ENCODE data around the gene MAPK8IP1. TPM values are rescaled to one million over a fixed set of nuclear protein-coding genes. Genes with fewer than 3 reads are reported as not detected.

MAPK8IP1 gene
- total and polyA plus RNA-seq, 2 donors from 2014 or later, result 15.7 to 24.8 TPM

DNA sequence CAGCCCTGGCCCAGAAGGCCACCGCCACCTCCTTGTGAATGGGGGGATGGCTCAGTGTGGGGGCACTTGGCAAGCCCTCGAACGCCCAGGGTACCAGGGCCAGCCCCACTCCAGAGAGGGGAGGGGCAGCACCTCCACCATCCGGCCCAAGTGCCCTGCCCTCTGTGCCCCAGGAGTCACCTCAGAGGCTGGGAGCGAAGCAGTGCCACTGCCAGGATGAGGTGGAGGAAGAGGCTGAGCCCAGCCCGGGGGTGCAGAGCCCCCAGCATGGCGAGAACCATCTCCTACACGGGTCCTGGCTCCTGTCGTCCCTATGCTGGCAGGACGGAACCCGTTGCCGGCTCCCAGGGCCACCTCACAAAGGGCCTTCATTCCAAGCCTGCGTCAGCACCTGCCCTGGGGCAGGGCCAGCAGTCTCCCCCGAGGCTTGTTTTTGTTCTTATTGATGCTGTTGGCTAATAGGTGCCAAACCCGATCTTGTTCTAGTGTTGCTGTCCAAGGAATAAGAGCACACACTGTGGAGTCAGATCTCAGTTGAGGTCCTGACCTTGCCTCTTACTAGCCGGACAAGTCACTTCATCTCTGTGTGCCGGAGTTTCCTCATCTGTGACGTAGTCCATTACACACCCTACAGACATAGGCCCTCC is 21.6 kb downstream of the MAPK8IP1 start, which contains the start of gene FREY1:
Gene FREY1 (minus strand): TSS at position 307 of the 647 bp plus-strand sequence. CDS start 26 bp downstream, at position 281.
- Histone ChIP-seq H3K4me3 (ENCODE audit: low read length in 3 of 3) (no peak within 1 kb of the TSS), H3K9me3 (ENCODE audit: control insufficient read depth in 2 of 3, insufficient read depth in 1 of 3, low read length in 3 of 3) (no peaks in the 10 kb centered on the region), H3K4me1 (ENCODE audit: control insufficient read depth in 2 of 3, insufficient read depth in 2 of 3, low read depth in 1 of 3, low read length in 3 of 3) (no peaks in the 10 kb centered on the region), H3K27ac (ENCODE audit: low read depth in 2 of 2, low read length in 2 of 2) (no peak within 1 kb of the TSS), H3K27me3 (ENCODE audit: control insufficient read depth, insufficient read depth, low read length) (no peaks in the 10 kb centered on the region), H3K36me3 (ENCODE audit: control insufficient read depth in 2 of 3, insufficient read depth in 3 of 3, low read length in 3 of 3) (peaks cover 0 to 6% (median 3%) of the 10 kb centered on the region in 3 donors), H3K9ac (ENCODE audit: low read length in 3 of 3) (no peak within 1 kb of the TSS)
- TF ChIP-seq, protein P1, sequence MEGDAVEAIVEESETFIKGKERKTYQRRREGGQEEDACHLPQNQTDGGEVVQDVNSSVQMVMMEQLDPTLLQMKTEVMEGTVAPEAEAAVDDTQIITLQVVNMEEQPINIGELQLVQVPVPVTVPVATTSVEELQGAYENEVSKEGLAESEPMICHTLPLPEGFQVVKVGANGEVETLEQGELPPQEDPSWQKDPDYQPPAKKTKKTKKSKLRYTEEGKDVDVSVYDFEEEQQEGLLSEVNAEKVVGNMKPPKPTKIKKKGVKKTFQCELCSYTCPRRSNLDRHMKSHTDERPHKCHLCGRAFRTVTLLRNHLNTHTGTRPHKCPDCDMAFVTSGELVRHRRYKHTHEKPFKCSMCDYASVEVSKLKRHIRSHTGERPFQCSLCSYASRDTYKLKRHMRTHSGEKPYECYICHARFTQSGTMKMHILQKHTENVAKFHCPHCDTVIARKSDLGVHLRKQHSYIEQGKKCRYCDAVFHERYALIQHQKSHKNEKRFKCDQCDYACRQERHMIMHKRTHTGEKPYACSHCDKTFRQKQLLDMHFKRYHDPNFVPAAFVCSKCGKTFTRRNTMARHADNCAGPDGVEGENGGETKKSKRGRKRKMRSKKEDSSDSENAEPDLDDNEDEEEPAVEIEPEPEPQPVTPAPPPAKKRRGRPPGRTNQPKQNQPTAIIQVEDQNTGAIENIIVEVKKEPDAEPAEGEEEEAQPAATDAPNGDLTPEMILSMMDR (IDR thresholded peaks at IDR 0.05; ENCODE audit: borderline replicate concordance, extremely low read depth, insufficient read depth), result no peak
- DNase-seq, result no peak
- FAIRE-seq, result no peak
- intact Hi-C loops (cut with DNase I), result no loop called here

DNA sequence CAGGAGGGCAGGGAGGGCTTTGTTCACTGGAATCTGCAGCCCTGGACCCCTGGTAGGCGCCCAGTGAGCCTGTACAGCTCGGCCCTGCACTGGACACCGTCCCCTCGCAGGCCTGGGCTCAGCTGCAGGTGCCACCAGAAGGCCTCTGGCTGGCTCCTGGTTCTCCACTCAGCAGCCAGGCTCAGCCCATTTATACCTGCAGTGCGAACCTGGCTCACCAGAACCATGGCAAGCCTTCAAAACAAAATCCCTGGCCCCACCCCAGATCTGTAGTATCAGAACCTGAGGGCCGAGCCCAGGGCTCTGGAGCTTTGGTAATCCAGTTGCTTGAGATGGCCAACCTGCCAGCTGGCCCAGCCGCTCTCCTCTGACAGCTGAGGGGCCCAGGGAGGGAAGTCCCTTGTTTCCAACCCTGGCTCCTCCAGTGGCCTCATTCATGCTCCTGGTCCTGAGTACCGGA is 22.5 kb downstream of the MAPK8IP1 start:
- no peak for DNase-seq
- H3K4me3 ChIP-seq (ENCODE audit: low read length in 3 of 3), result no peak overlapping the region
- TF ChIP-seq, protein P1 (IDR thresholded peaks at IDR 0.05; ENCODE audit: borderline replicate concordance, extremely low read depth, insufficient read depth), result no peak
- H3K9ac ChIP-seq (ENCODE audit: low read length in 3 of 3), result no peak overlapping the region
- intact Hi-C loops (cut with DNase I), result no loop called here
- peaks cover 0 to 6% (median 3%) of the 10 kb centered on the region in 3 donors for H3K36me3 ChIP-seq (ENCODE audit: control insufficient read depth in 2 of 3, insufficient read depth in 3 of 3, low read length in 3 of 3)
- no peaks in the 10 kb centered on the region for H3K27me3 ChIP-seq (ENCODE audit: control insufficient read depth, insufficient read depth, low read length)
- FAIRE-seq, result no peak
- no peaks in the 10 kb centered on the region for H3K9me3 ChIP-seq (ENCODE audit: control insufficient read depth in 2 of 3, insufficient read depth in 1 of 3, low read length in 3 of 3)
- no peak overlapping the region for H3K27ac ChIP-seq (ENCODE audit: low read depth in 2 of 2, low read length in 2 of 2)
- no peaks in the 10 kb centered on the region for H3K4me1 ChIP-seq (ENCODE audit: control insufficient read depth in 2 of 3, insufficient read depth in 2 of 3, low read depth in 1 of 3, low read length in 3 of 3)

DNA sequence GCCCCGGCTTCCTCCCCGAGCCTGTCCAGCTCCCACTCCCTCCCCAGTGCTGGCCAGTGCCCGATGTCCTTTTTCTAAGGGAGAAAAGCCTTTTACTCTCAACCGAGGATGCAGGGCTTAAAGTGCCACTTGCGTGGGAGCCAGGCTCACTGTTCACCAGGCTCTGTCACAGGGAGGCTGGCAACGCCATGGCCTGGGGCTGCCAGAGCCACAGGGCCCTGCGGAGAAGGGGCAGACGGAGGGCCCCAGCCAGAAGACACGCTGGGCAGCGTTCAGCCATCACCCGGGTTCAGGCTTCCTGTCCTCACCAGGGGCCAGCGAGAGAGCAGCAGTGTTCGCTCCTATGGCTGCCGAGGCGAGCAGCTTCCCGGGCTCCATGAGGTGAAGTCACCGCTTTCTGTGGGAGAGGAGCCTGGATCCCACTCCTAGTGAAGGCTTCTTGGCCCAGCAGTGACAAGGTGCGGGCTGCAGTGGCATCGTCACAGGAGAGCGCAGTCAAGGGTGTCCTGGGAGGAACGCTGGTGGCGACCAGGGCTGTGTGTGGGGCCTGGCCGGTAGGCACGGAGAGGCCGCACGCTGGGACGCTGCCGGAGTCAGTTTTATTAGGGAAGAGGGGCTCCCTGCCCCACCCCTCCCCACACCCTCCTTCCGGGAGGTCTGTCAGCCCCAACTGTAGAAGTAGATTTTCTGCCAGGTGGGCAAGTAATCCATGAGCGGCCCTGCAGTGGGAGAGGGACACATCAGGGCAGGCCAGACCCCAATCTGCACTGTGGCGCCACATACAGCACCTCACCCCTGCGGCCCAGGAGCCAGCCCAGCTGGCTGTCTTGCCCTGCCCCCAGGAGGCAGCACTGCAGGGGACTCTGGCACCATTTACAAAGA is 24.4 kb downstream of the MAPK8IP1 start:
- DNase-seq (no peak), FAIRE-seq (no peak)
- Histone ChIP-seq H3K9ac (ENCODE audit: low read length in 3 of 3) (no peak overlapping the region), H3K27me3 (ENCODE audit: control insufficient read depth, insufficient read depth, low read length) (no peaks in the 10 kb centered on the region), H3K4me3 (ENCODE audit: low read length in 3 of 3) (no peak overlapping the region), H3K9me3 (ENCODE audit: control insufficient read depth in 2 of 3, insufficient read depth in 1 of 3, low read length in 3 of 3) (no peaks in the 10 kb centered on the region), H3K36me3 (ENCODE audit: control insufficient read depth in 2 of 3, insufficient read depth in 3 of 3, low read length in 3 of 3) (peaks cover 0 to 17% (median 6%) of the 10 kb centered on the region in 3 donors), H3K4me1 (ENCODE audit: control insufficient read depth in 2 of 3, insufficient read depth in 2 of 3, low read depth in 1 of 3, low read length in 3 of 3) (no peaks in the 10 kb centered on the region), H3K27ac (ENCODE audit: low read depth in 2 of 2, low read length in 2 of 2) (no peak overlapping the region)
- TF ChIP-seq, protein P1 (IDR thresholded peaks at IDR 0.05; ENCODE audit: borderline replicate concordance, extremely low read depth, insufficient read depth), result no peak
- intact Hi-C loops (cut with DNase I), result no loop called here

All from kidney (tissue), 14 donors.